Activated naive CD4-positive, alpha-beta T cell treated with Interleukin-2 at 50 U/mL for 16 hours (primary cell): ENCODE results near the gene RAB6C.
"Not testable (repeated sequence)": the region's sequence is repeated elsewhere in the genome, so short reads cannot be mapped to it uniquely, and the experiment has no call there.

Experiments
- DNase-seq: peaks from one replicate; pipeline ENCODE4 v3.0.0-alpha.2; 2020

Gene RAB6C

DNA sequence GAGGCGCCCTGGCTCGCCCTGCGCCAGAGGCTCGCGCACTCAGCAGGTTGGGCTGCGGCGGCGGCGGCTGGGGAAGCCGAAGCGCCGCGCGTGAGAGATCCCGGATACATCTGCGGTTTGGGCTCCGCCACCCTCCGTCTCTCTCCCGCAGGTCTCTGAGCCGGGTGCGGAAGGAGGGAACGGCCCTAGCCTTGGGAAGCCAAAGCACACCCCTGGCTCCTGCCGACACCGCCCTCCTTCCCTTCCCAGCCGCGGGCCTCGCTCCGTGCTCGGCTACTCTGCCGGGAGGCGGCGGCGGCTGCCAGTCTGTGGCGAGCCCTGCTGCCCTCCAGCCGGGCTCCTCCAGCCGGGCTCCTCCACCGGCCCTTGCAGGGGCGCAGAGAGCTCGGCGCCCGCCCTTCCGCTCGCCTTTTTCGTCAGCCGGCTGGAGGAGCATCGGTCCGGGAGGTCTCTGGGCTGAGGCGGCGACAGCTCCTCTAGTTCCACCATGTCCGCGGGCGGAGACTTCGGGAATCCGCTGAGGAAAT is at the start of gene RAB6C:
RAB6C (plus strand) TSS at position 38 of the 527 bp plus-strand sequence; CDS start at position 488, 450 bp downstream.
- DNase-seq, result not testable (repeated sequence)

DNA sequence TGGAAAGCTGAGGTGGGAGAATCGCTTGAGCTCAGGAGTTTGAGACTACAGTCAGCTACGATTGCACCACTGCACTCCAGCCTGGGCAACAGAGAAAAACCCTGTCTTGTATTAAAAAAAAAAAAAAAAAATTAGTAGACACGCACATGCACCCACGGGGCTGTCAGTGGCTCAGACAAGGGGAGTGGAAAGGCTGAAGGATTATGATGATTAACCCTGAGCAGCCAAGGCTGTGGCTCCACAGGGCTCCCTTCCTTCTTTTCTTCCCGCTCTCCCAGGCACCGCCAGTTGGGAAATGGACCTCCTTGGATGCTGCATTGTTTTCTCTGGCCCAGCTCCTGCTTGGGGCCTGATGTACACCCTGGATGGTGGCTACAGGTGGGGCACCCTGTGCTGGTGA is 49.0 kb upstream of the RAB6C start:
- no peak for DNase-seq

DNA sequence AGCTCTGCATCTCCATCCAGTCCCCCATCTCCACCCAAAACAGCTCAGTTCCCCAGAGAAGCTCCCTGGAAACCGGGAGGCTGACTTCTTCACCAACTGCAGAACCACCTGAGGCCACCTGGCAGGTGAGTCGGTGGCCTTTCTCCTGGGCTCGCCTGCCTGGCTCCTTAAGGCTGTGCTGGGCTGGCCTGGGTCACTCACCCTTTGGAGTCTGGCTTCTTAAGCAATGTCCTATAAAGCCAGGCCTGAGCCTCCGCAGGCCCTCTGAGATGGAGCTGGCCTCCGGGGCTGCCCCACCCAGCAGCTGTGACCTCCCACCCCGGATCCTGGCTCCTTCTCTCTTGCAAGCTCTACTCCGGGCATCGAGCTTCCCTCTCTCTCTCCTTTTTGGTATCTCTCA is 46.1 kb upstream of the RAB6C start:
- DNase-seq, result not testable (repeated sequence)

DNA sequence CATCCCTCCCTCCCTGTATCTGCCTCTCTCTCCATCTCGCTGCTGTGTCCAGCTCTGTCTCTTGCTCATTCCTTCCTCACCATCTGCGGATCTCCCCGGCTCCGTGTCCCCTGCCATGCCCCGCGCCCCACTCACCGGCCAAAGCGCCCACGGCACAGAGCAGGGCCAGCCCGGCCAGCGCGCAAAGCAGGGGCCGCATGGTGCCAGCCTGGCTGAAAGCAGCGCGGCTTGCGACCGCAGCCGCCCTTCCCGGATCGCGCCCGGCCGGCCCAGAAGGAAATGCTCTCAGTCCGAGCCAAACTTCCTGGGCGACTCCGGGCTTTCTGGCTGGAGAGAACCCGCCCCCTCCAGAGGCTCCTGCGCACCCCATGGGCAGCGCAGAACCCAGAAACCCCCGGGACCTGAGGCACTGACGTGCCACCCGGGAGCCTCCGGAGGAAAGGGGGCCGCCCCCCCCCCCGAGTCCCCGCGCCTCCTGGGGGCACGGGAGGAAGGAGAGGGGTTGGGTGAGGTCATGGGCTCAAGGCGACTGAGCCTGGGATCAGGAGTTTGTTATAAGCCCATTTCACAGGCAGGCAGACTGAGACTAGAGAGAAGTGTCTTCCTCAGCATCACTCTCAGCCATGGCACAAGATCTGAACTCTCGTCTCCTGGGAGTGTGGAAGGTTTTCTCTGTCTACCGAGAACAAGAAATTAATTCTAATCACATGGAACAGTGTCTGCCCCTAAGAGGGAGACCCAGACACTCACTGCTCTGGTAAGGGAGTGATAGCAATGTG is 45.2 kb upstream of the RAB6C start:
- DNase-seq, result no peak

DNA sequence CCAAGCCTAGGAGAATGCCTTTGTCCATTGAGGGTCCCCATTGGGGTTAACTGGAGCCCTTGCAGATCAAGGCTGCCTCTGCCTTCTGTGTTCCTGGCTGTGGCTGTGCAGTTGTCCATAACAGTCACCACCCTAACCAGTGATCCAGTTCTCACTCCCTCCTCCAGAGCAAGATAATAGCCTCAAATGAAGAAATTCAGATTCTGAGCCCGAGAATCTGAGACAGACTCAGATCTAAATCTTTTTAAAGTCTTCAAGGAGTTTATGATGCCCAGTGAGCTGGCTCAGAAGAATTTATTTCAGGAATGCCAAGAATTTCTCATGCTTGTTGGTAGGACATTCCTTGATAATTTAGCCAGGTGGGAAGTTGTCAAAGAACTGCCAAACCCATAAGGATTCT is 44.3 kb upstream of the RAB6C start:
- DNase-seq, result no peak

DNA sequence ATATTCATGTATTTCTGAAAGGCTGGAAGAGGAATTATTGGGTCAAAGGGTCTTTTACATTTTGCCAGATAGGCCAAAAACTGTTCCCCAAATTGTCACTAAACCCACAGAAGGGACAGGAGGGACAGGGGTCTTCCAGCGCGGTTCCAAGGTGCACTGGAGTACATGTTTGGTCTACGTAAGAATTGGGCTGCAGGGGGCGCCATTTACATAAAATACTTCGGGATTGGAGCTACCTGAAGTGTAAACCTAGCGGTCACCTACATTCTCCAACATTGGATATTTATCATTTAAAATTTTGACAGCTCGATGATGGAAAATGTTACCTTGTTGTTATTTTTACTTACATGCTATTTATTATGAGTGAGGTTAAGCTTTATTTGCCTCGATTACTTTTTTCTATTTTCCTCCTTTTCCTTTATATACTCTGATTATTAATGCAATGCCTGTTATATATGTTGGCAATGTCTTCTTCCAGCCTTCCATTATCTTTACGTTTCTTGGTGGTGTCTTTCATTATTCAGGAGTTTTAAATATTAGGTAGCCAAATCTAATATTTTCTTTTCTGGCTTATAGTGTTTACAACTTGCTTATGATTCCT is 43.0 kb upstream of the RAB6C start:
- peak; percentile 48 for DNase-seq

DNA sequence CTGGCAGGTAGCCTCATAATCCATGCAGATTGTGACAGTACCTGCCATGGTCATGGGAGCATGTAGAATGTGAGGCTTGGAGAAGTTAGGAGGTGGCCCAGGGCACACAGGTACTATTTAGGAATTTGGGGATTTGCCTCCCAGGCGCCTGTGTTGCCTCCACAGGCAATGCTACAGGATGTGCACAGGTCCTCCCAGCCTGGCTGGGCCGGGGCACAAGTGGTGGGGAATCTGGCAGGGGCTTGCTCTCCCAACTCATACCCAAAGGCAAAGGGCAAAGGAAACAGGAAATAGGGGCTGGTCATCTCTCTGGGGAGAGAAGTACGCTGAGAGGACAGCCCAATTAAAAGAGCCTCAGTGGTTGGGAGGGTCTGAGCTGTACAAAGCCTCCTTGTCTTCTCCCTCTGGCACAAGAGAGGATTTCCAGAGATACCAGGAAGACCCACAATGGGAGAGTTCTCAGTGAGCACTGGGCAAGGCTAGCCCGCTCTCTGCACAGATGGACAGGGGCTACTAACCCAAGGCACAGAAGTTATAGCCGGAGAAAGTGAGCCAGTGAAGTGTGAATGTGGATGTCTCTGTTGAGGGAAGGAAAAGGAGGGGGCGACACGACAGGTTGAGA is 40.5 kb upstream of the RAB6C start:
- not testable (repeated sequence) for DNase-seq

DNA sequence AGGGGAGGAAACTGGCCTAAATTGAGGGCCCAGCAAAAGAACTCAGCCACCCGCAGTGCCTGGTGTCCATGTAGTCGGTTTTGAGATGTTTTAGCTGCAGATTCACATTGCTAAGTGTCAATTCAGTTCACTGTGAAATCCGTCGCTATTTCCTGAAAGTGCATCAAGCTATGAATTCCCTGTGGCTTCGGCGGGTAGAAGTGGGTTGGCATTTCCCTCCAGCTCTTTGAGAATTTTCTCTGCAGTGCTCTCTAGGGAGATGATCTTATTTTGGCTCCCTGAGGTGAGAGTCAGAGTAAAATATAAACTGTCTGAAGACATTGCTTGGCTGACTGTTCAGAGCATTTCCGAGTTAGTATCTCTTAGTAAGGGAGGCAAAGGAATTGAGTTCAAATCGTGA is 36.0 kb upstream of the RAB6C start:
- not testable (repeated sequence) for DNase-seq

DNA sequence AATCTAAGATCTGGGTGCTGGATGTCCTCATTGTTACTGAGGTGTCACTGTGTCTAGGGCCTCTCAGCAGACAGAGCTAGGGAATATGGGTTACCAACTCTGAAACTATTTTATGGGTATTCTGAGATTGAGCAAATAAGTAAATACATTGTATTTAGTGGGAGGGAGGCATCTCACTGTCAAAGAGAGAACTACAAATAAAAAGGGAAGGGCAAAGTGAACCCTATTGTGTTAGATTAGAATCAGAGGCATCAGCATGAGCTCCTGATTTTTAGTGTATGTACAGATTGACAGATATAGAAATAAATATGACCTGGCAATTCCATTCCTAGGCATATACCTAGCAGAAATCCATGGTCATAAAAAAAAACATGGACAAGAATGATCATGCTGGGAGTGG is 33.9 kb upstream of the RAB6C start:
- no peak for DNase-seq

DNA sequence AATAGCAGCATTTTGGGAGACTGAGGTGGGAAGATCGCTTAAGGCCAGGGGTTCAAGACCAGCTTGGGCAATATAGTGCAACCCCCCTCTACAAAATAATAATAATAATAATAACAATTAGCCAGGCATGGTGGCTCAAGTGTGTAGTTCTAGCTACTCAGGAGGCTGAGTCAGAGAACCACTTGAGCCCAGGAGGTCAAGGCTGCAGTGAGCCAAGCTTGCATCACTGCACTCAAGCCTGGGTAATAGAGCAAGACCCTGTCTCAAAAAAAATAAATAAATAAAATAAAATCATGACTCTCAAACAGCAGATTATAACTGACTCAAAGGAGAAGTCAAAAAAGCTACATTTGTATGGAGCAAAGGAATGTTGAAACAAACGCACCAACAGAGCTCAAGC is 31.8 kb upstream of the RAB6C start:
- not testable (repeated sequence) for DNase-seq

DNA sequence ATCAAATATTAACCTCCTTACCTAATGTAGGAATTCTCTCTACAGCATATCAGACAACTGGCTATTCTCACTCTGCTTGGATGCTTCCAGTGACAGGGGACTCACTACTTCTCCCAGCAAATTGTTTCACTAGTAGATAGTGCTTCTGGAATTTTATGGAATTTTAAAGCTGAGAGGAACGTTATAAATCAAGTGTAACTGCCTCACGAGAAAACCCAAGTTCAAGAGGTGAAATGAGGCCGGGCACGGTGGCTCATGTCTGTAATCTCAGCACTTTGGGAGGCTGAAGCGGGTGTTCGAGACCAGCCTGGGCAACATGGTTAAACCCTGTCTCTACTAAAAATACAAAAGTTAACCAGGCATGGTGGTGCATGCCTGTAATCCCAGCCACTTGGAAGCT is 23.3 kb upstream of the RAB6C start:
- DNase-seq, result not testable (repeated sequence)

DNA sequence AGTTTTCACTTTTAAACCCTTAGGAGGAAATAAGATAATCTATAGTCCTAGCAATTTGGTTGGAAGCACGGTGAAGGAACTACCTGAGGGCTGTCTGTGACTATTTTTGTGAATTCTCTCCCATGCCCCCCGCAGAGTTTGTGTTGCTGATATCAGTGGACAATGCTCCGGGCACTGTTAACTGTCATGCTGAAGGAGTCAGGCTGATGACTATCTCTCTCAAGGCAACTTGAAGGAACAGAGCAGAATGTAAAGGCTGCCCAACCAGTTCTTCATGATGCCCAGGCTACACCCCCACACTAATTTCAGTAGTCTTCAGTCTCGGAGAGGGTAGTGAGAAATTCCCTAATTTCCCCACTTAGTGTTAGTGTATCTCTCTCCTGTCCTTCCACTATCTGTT is 21.6 kb upstream of the RAB6C start:
- DNase-seq, result no peak

DNA sequence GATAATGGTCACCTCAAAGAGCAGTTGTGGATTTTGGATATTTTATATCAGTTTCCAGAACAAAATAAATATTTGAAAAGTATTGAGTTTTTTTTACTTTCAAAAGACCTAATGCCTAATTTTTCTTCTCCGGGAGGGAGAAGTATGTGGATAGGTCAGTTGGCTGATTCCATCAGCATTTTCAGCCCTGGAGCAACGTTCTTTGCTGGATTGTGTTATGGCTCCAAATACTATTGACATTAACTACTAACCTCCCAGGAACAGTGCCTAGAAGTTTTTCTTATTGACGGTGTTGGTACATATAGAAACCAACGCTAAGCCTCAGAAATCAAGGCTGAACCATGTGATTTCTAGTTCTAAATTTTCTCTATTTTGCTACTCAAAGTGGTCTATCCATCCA is 20.7 kb upstream of the RAB6C start:
- DNase-seq, result not testable (repeated sequence)

DNA sequence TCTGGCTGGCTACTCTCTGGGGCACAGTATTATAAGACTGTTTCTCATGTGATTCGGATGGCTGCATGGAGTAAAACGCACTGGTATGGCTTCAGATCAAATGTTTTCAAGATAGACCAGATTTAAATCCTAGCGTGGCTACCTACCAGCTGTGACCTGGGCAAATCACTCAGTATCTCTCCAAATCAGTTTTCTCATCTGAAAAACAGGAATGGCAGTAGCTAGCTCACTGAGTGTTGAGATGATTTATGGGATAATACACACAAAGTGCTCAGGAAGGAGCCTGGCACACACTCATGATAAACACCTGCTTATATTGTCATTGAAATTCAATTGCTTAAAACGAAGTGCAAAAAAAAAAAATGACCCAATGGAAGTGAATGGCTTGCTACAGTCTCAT is 10.9 kb upstream of the RAB6C start:
- DNase-seq, result not testable (repeated sequence)

DNA sequence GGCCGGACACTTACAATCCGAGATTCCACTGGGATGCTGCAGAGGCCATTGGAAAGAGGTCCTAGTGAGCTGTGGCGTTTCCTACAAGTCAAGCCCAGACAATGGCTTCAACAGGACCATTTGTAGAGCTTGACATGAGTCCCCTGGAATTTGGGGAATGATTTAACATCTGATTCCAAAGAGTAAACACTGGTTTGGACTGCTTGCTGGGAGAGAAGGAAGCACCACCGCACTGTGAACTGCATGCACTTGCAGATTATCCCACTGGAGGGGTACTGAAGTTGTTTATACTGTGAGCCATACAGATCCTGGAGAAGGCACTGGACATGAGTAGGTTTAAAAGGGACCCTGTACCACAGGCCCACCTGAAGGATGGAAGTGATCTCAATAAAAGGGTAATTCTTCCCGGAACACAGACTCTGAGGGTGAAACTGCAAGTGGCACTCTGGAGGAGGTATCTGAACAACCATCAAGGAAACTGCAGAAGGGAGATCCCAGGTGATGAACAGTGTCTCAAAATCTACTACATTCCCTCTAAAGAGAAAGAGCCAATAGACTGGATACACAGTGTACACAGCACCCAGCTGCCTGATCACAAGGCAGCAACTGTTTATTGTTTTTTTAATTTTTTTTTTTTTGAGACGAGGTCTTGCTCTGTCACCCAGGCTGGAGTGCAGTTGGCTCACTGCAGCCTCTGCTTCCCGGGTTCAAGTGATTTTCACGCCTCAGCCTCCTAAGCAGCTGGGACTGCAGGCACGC is 4.3 kb upstream of the RAB6C start:
- DNase-seq, result no peak

DNA sequence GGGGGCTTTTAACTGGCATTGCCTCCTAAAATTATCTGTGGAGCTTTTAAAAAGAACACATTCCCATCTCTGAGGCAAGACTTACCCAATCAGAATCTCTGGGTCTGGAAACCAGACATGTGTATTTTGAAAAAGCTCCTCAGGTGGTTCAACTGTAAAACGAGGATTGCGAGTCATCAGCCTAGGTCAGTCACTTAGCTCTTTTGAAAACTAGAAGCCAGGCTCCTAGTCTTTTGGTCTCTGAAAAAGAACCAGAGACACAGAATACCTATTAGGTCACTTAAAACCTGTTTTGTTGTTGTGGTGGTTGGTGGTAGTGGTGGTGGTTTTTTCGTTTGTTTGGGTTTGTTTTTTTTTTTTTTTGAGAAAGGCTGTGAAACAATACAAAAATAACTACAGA is 2.5 kb upstream of the RAB6C start:
- DNase-seq, result not testable (repeated sequence)

DNA sequence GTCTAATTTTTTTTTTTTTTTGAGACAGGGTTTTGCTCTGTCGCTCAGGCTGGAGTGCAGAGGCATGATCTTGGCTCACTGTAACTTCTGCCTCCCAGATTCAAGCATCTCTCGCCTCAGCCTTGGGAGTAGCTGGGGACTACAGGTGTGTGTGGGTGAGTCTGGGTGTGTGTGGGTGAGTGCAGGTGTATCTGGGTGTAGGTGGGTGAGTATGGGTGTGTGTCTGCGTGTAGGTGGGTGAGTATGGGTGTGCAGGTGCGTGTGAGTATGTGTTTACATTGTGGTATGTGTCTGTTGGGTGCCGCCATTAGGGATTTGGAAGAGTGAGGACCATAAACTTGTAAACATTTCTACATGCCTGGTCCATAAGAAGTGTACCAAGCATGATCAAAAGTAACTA is 1.5 kb upstream of the RAB6C start:
- DNase-seq, result no peak

DNA sequence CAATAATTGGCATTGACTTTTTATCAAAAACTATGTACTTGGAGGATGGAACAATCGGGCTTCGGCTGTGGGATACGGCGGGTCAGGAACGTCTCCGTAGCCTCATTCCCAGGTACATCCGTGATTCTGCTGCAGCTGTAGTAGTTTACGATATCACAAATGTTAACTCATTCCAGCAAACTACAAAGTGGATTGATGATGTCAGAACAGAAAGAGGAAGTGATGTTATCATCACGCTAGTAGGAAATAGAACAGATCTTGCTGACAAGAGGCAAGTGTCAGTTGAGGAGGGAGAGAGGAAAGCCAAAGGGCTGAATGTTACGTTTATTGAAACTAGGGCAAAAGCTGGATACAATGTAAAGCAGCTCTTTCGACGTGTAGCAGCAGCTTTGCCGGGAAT is 780 bp downstream of the RAB6C start:
- DNase-seq, result not testable (repeated sequence)

DNA sequence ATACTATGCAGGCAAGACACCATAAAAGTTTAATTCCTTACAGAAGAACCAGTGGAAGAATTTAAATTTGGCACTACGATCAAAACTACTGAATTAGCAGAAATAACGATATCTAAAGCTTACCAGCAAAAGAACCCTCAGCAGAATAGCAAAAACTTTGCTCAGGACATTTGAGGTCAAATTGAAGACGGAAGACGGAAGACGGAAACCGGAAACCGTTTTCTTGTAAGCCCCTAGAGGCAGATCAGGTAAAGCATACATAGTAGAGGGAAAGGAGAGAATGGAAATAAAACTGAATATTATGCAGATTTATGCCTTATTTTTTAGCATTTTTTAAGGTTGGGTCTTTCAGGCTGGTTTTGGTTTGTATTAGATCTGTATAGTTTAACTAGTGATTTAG is 2.2 kb downstream of the RAB6C start:
- not testable (repeated sequence) for DNase-seq

DNA sequence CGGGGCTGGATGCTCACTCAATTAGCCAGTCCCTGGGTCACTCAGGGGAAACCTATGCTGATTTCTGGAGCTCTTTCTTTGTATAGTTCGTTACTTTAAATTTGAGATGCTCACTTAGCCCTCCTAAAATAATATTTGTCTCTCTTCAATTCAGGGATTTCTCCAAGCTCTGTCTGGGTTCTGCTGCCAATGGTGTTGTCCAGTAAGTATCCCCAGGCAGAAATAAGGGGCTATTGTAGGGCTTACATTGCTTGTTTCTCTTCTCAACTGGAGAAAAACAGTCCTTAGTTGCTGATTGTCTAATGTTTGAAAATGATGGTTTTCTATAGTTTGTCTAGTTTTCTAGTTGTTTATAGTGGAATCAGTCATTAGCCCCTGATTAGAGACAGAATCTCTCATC is 5.0 kb downstream of the RAB6C start:
- DNase-seq, result no peak

DNA sequence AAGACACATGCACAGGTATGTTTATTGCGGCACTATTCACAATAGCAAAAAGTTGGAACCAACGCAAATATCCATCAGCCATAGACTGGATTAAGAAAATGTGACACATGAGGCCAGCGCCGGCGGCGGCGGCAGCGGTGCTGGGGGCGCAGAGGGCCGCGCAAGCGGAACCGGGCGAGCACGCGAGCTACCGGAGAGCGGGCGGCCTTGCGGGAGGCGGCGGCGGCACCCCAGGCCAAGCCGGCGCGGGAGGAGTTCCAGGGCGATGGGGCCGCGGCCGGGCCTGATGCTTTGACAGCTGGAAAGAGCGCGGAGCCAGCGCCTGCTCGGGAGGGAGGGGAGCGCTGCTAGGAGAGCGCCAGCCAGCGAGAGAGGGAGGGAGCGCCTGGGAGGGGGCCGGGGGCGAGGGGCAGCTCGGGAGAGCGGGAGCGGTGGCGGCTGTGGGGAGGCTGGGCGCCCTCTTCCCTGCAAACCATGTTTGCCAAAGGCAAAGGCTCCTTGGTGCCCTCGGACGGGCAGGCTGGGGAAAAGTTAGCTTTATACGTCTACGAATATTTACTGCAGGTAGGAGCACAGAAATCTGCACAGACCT is 13.0 kb downstream of the RAB6C start:
- not testable (repeated sequence) for DNase-seq

DNA sequence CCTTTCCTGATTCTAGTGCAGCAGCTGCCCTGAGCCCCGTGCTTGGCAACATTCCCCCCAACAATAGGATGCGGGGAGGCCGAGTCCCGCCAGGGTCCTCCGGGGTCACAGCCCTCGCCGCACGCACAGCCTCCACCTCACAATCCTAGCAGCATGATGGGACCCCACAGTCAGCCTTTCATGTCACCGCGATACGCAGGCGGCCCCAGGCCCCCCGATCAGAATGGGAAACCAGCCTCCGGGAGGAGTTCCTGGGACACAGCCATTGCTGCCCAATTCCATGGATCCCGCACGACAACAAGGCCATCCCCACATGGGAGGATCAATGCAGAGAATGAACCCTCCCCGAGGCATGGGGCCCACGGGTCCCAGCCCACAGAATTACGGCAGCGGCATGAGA is 13.7 kb downstream of the RAB6C start:
- DNase-seq, result not testable (repeated sequence)
